OCI-LY3 (cell line): ENCODE results near the gene IPO9.

ENCODE experiments used
- H2AFZ ChIP-seq: fragments of 200-600, 300-600 bp; shearing (Covaris generic); 2 replicates; pipeline ENCODE4 v1.6.0; 2014; ENCODE audit warnings: antibody characterized with exemption, low read depth, low read length
- H3K27ac ChIP-seq: fragments of 200-600, 300-600 bp; sonication (generic); 2 replicates; pipeline ENCODE4 v1.5.1; 2014; ENCODE audit warnings: mild to moderate bottlenecking, low read length, moderate library complexity, mixed read lengths
- H3K27me3 ChIP-seq: fragments of 200-600, 300-600 bp; sonication (generic); 2 replicates; pipeline ENCODE4 v1.6.1; 2014; ENCODE audit warnings: low read depth, low read length, mixed read lengths
- H3K36me3 ChIP-seq: fragments of 200-600, 300-600 bp; sonication (generic); replicated peaks from 2 replicates; pipeline ENCODE3; 2014; ENCODE audit warnings: low read depth, low read length, mixed read lengths
- H3K4me1 ChIP-seq: fragments of 300-600, 200-600 bp; sonication (generic); 2 replicates; pipeline ENCODE4 v1.6.1; 2014; ENCODE audit warnings: low read length, mixed read lengths
- H3K4me2 ChIP-seq: fragments of 200-600, 300-600 bp; sonication (generic); 2 replicates; pipeline ENCODE4 v1.6.1; 2014; ENCODE audit warnings: low read length, mixed read lengths
- H3K4me3 ChIP-seq: fragments of 300-600, 200-600 bp; sonication (generic); 2 replicates; pipeline ENCODE4 v1.5.1; 2014; ENCODE audit warnings: antibody characterized with exemption, mild to moderate bottlenecking, low read length, moderate library complexity
- H3K79me2 ChIP-seq: fragments of 300-600, 200-600 bp; shearing (Covaris generic); 2 replicates; pipeline ENCODE4 v1.6.1; 2014; ENCODE audit warnings: mild to moderate bottlenecking, low read length, mixed read lengths
- H3K9ac ChIP-seq: fragments of 300-600, 200-600 bp; shearing (Covaris generic); 2 replicates; pipeline ENCODE4 v1.6.0; 2014; ENCODE audit warnings: mild to moderate bottlenecking, low read length, moderate library complexity
- H3K9me3 ChIP-seq: fragments of 200-600, 300-600 bp; shearing (Covaris generic); 2 replicates; pipeline ENCODE4 v1.6.1; 2014; ENCODE audit warnings: low read length, mixed read lengths; ENCODE audit not compliant: insufficient read depth
- H4K20me1 ChIP-seq: fragments of 200-600, 300-600 bp; sonication (generic); 2 replicates; pipeline ENCODE4 v1.6.1; 2016; ENCODE audit warnings: low read length, mixed read lengths; ENCODE audit not compliant: insufficient read depth
- EZH2phosphoT487 ChIP-seq: fragments of 200-600 bp; shearing (Covaris generic); IDR thresholded peaks from 2 replicates; pipeline ENCODE4 v1.6.1; 2018; ENCODE audit warnings: antibody characterized with exemption, mixed run types, low read depth
- TF ChIP-seq, protein P1 (sequence below): fragments of 200-600, 300-600 bp; sonication (generic); IDR thresholded peaks from 2 replicates; pipeline ENCODE4 v1.5.1; 2014; ENCODE audit warnings: antibody characterized with exemption, low read length, low read depth

Gene IPO9

DNA sequence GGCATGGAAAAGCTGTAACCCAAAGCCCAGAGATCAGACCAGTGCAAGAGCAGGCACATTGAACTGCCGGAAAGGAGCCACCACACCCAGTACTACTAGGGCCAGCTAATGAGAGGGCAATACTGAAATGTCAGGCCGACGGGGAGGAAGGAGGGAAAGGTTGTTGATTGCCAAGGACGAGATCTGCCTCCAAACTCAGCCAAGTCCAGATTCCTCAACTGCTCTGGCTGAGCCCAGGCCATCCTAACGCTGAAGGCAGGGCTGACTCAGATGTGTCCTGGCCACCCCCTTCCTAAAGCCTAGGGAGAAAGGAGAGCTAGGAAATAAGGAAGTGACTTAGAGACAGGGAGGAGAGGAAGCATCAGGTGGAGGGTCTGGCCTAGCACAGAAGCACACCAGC is 42.1 kb upstream of the IPO9 start:
- Histone ChIP-seq H3K4me1 (peaks cover 6% of the 10 kb centered on the region; the same call in 1 of the 2 replicates), H3K36me3 (no peaks in the 10 kb centered on the region)

DNA sequence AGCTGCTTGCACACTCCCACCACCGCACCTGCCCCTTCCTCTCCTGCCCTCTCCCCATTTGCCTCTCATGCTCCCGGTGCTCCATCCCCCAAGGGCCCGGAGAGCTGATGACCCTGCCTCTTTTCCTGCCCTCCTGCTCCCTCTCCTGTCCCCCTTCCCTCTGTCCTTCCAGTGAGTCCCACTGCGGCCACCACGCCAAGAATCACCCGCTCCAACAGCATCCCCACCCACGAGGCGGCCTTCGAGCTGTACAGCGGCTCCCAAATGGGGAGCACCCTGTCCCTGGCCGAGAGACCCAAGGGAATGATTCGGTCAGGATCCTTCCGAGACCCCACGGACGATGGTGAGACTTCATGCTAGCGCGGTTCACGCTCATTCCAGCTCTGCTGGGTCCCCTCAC is 40.7 kb upstream of the IPO9 start:
- Histone ChIP-seq H3K4me2 (no peak overlapping the region), H3K79me2 (no peaks in the 10 kb centered on the region), H3K36me3 (no peaks in the 10 kb centered on the region), H3K9ac (no peak overlapping the region), H3K27ac (no peak overlapping the region), H3K4me3 (no peak overlapping the region), H3K27me3 (peaks cover 29% of the 10 kb centered on the region), H3K9me3 (no peaks in the 10 kb centered on the region), H3K4me1 (peaks cover 10% of the 10 kb centered on the region; the same call in 1 of the 2 replicates), H4K20me1 (no peaks in the 10 kb centered on the region), H2AFZ (no peak overlapping the region)
- TF ChIP-seq, protein P1, sequence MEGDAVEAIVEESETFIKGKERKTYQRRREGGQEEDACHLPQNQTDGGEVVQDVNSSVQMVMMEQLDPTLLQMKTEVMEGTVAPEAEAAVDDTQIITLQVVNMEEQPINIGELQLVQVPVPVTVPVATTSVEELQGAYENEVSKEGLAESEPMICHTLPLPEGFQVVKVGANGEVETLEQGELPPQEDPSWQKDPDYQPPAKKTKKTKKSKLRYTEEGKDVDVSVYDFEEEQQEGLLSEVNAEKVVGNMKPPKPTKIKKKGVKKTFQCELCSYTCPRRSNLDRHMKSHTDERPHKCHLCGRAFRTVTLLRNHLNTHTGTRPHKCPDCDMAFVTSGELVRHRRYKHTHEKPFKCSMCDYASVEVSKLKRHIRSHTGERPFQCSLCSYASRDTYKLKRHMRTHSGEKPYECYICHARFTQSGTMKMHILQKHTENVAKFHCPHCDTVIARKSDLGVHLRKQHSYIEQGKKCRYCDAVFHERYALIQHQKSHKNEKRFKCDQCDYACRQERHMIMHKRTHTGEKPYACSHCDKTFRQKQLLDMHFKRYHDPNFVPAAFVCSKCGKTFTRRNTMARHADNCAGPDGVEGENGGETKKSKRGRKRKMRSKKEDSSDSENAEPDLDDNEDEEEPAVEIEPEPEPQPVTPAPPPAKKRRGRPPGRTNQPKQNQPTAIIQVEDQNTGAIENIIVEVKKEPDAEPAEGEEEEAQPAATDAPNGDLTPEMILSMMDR: no peak
- TF ChIP-seq EZH2phosphoT487: no peak

More for the DNA sequence above, 42.1 kb upstream of the IPO9 start:
- Histone ChIP-seq H4K20me1 (no peaks in the 10 kb centered on the region), H3K4me2 (no peak overlapping the region), H3K27ac (no peak overlapping the region), H3K27me3 (peaks cover 22% of the 10 kb centered on the region), H3K9ac (no peak overlapping the region), H2AFZ (no peak overlapping the region), H3K9me3 (no peaks in the 10 kb centered on the region), H3K4me3 (no peak overlapping the region), H3K79me2 (no peaks in the 10 kb centered on the region)
- no peak for TF ChIP-seq EZH2phosphoT487
- TF ChIP-seq, protein P1: no peak

- Histone ChIP-seq H3K9ac (no peak overlapping the region), H3K36me3 (no peaks in the 10 kb centered on the region), H3K4me3 (no peak overlapping the region), H3K4me2 (no peak overlapping the region), H4K20me1 (no peaks in the 10 kb centered on the region), H3K27me3 (peaks cover 29% of the 10 kb centered on the region), H3K79me2 (no peaks in the 10 kb centered on the region), H2AFZ (no peak overlapping the region), H3K9me3 (no peaks in the 10 kb centered on the region), H3K27ac (no peak overlapping the region), H3K4me1 (peaks cover 10% of the 10 kb centered on the region; the same call in 1 of the 2 replicates)
- no peak for TF ChIP-seq EZH2phosphoT487
- TF ChIP-seq, protein P1: no peak
Observed at GRCh38 chr1:201789245-201789644, 39.7 kb upstream of the IPO9 start.

DNA sequence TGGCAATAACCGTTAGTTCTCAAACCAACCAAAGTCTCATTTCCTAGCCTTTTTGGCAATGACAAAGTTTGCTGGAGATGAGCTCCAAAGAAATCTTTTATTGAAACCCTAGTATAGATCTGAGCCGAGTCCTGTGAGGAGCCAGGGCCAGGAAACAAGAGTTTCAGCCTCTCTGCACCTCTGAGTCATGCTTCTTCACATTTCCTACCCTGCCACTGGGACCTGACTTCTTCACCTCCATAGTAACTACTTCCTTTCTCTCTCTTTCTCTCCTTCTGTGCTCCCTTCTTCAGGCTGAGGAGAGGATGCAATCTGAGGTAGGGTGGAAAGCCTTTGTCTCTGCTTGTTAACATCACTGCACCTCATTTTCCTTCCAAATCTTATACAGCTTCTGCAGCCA is 38.7 kb upstream of the IPO9 start:
- Histone ChIP-seq H3K9me3 (no peaks in the 10 kb centered on the region), H3K27ac (no peak overlapping the region), H3K79me2 (no peaks in the 10 kb centered on the region), H3K36me3 (no peaks in the 10 kb centered on the region), H2AFZ (no peak overlapping the region), H3K9ac (no peak overlapping the region), H3K4me2 (no peak overlapping the region), H4K20me1 (no peaks in the 10 kb centered on the region), H3K27me3 (peaks cover 29% of the 10 kb centered on the region), H3K4me1 (peaks cover 10% of the 10 kb centered on the region; the same call in 1 of the 2 replicates), H3K4me3 (no peak overlapping the region)
- TF ChIP-seq, protein P1: no peak
- TF ChIP-seq EZH2phosphoT487: no peak
